ENCODE results near the gene PSKH1.

PSKH1 gene

GRCh38 chr16:67942510-67943255 is 49.6 kb downstream of the PSKH1 start:
- in situ Hi-C loops (cut with HindIII; ENCODE audit: low sequenced_read_pairs), result no loop called here

GRCh38 chr16:67943256-67943618 is 50.2 kb downstream of the PSKH1 start:
- DNase-seq (ENCODE audit: low read depth), result no peak
- no peak for TF ChIP-seq CTCF (IDR thresholded peaks at IDR 0.05; ENCODE audit: low read depth, low read length, missing control alignments)
- H3K4me3 ChIP-seq (ENCODE audit: low read depth, low read length), result no peak overlapping the region
- in situ Hi-C loops (cut with HindIII; ENCODE audit: low sequenced_read_pairs), result no loop called here

More at GRCh38 chr16:67942510-67943255, 49.6 kb downstream of the PSKH1 start:
- no peak overlapping the region for H3K4me3 ChIP-seq (ENCODE audit: low read depth, low read length)
- TF ChIP-seq CTCF (IDR thresholded peaks at IDR 0.05; ENCODE audit: low read depth, low read length, missing control alignments), result no peak
- DNase-seq (ENCODE audit: low read depth), result no peak

- no peak for TF ChIP-seq CTCF (IDR thresholded peaks at IDR 0.05; ENCODE audit: low read depth, low read length, missing control alignments)
- in situ Hi-C loops (cut with HindIII; ENCODE audit: low sequenced_read_pairs), result no loop called here
- no peak within 1 kb of the TSS for H3K4me3 ChIP-seq (ENCODE audit: low read depth, low read length)
- peak; percentile 55 for DNase-seq (ENCODE audit: low read depth)
Observed at GRCh38 chr16:67943619-67944504, 50.8 kb downstream of the PSKH1 start, which contains the start of gene LCAT. Gene LCAT, minus strand, starts transcription at chr16:67944120. Its CDS starts 19 bp downstream, at chr16:67944101.

- no peak for DNase-seq (ENCODE audit: low read depth)
- in situ Hi-C loops (cut with HindIII; ENCODE audit: low sequenced_read_pairs), result no loop called here
- no peak overlapping the region for H3K4me3 ChIP-seq (ENCODE audit: low read depth, low read length)
- TF ChIP-seq CTCF (IDR thresholded peaks at IDR 0.05; ENCODE audit: low read depth, low read length, missing control alignments), result no peak
Observed at GRCh38 chr16:67944690-67945391, 51.8 kb downstream of the PSKH1 start.

GRCh38 chr16:67945392-67945933 is 52.4 kb downstream of the PSKH1 start:
- no peak for TF ChIP-seq CTCF (IDR thresholded peaks at IDR 0.05; ENCODE audit: low read depth, low read length, missing control alignments)
- in situ Hi-C loops (cut with HindIII; ENCODE audit: low sequenced_read_pairs), result no loop called here
- H3K4me3 ChIP-seq (ENCODE audit: low read depth, low read length), result no peak overlapping the region
- DNase-seq (ENCODE audit: low read depth), result no peak

- in situ Hi-C loops (cut with HindIII; ENCODE audit: low sequenced_read_pairs), result no loop called here
- no peak overlapping the region for H3K4me3 ChIP-seq (ENCODE audit: low read depth, low read length)
- TF ChIP-seq CTCF (IDR thresholded peaks at IDR 0.05; ENCODE audit: low read depth, low read length, missing control alignments), result no peak
- no peak for DNase-seq (ENCODE audit: low read depth)
Observed at GRCh38 chr16:67946128-67946569, 53.1 kb downstream of the PSKH1 start.

Data from astrocyte of the cerebellum (primary cell).